Measurements from ENCODE around the gene FAM8A1. TPM values are rescaled to one million over a fixed set of nuclear protein-coding genes. Genes with fewer than 3 reads are reported as not detected.

The FAM8A1 gene
- total and polyA plus RNA-seq, 2 of the 13 experiments (the other 11 are each of a cell fraction or from before 2014, with no cell fraction given): 30.5 to 34.3 TPM

GRCh38 chr6:17556014-17556413 is 44.1 kb upstream of the FAM8A1 start:
- ChIA-PET CTCF (ENCODE audit: low intra/inter-chr PET ratio, low total read pairs) (no interaction called here), POLR2A (no interaction called here)
- Histone ChIP-seq H2AFZ (ENCODE audit: low read length) (no peak overlapping the region), H3K27me3 (ENCODE audit: control insufficient read depth in 1 of 2, insufficient read depth in 2 of 2, low read length in 2 of 2) (no peaks in the 10 kb centered on the region), H3K36me3 (replicated peaks in 1 of 2; ENCODE audit: control insufficient read depth in 1 of 2, insufficient read depth in 2 of 2, low read length in 2 of 2) (peaks cover 0 to 2% of the 10 kb centered on the region in 2 experiments; a peak in 2 of 5 replicates), H3K4me3 (replicated peaks in 1 of 3; ENCODE audit: insufficient read depth in 1 of 3, low read depth in 2 of 3, low read length in 3 of 3) (no peak overlapping the region), H3K9ac (ENCODE audit: insufficient read depth, low read depth, low read length) (no peak overlapping the region), H3K4me2 (ENCODE audit: low read depth, low read length) (no peak overlapping the region), H4K20me1 (ENCODE audit: insufficient read depth, low read length) (no peaks in the 10 kb centered on the region), H3K79me2 (ENCODE audit: insufficient read depth, low read length) (no peaks in the 10 kb centered on the region), H3K27ac (ENCODE audit: extremely low read length, insufficient read depth, low read length) (no peak overlapping the region), H3K9me3 (ENCODE audit: low read length) (no peaks in the 10 kb centered on the region), H3K4me1 (ENCODE audit: insufficient read depth, low read length) (no peaks in the 10 kb centered on the region)
- 84% methylated on average over 4 of the region's 4 CpGs for WGBS (ENCODE audit: low lambda C conversion rate)
- no peak for ATAC-seq
- TF ChIP-seq BRF2 (CRISPR knock-in tag; IDR thresholded peaks at IDR 0.05) (no peak), MNT (IDR thresholded peaks at IDR 0.05) (peak; percentile 73)
- in situ Hi-C loops (cut with HindIII; ENCODE audit: extremely low pct_ligation_motif_present, low pct_unique_long_range_greater_than_20kb) (no loop called here), intact Hi-C loops (cut with micrococcal nuclease; ENCODE audit: unreplicated experiment) (no loop called here)
- FAIRE-seq: no peak
- DNase-seq (ENCODE audit: low spot score): no peak
- no TSS peak for BruUV-seq (replicated peaks)

- in situ Hi-C loops (cut with HindIII; ENCODE audit: extremely low pct_ligation_motif_present, low pct_unique_long_range_greater_than_20kb) (no loop called here), intact Hi-C loops (cut with micrococcal nuclease; ENCODE audit: unreplicated experiment) (no loop called here)
- POLR2A ChIA-PET: no interaction called here
- no peak for FAIRE-seq
- Histone ChIP-seq H3K4me1 (ENCODE audit: insufficient read depth, low read length) (no peaks in the 10 kb centered on the region), H3K4me3 (replicated peaks in 1 of 3; ENCODE audit: insufficient read depth in 1 of 3, low read depth in 2 of 3, low read length in 3 of 3) (no peak overlapping the region), H3K36me3 (replicated peaks in 1 of 2; ENCODE audit: control insufficient read depth in 1 of 2, insufficient read depth in 2 of 2, low read length in 2 of 2) (no peaks in the 10 kb centered on the region), H4K20me1 (ENCODE audit: insufficient read depth, low read length) (no peaks in the 10 kb centered on the region), H3K9ac (ENCODE audit: insufficient read depth, low read depth, low read length) (no peak overlapping the region), H3K9me3 (ENCODE audit: low read length) (peaks cover 37% of the 10 kb centered on the region), H3K79me2 (ENCODE audit: insufficient read depth, low read length) (no peaks in the 10 kb centered on the region), H3K27ac (ENCODE audit: extremely low read length, insufficient read depth, low read length) (no peak overlapping the region), H3K27me3 (ENCODE audit: control insufficient read depth in 1 of 2, insufficient read depth in 2 of 2, low read length in 2 of 2) (no peaks in the 10 kb centered on the region), H2AFZ (ENCODE audit: low read length) (no peak overlapping the region), H3K4me2 (ENCODE audit: low read depth, low read length) (no peak overlapping the region)
- WGBS (ENCODE audit: low lambda C conversion rate): 11% methylated on average over 3 of the region's 3 CpGs
- ATAC-seq: no peak
- CTCF ChIA-PET (ENCODE audit: low intra/inter-chr PET ratio, low total read pairs): no interaction called here
- no peak for DNase-seq (ENCODE audit: low spot score)
- no TSS peak for BruUV-seq (replicated peaks)
- TF ChIP-seq YY1 (IDR thresholded peaks at IDR 0.05; ENCODE audit: insufficient read depth, insufficient replicate concordance, low read depth, low read length) (no peak), ZNF703 (CRISPR knock-in tag; IDR thresholded peaks at IDR 0.05; ENCODE audit: borderline replicate concordance) (no peak), ZFP82 (CRISPR knock-in tag; IDR thresholded peaks at IDR 0.05; ENCODE audit: borderline replicate concordance) (no peak), DZIP1 (CRISPR knock-in tag; IDR thresholded peaks at IDR 0.05) (no peak), SOX6 (IDR thresholded peaks at IDR 0.05) (no peak), SOX6 (CRISPR knock-in tag; IDR thresholded peaks at IDR 0.05) (no peak), IRF9 (CRISPR knock-in tag; IDR thresholded peaks at IDR 0.05; ENCODE audit: borderline replicate concordance) (no peak), STAT5B (CRISPR knock-in tag; IDR thresholded peaks at IDR 0.05) (no peak), ZNF780A (CRISPR knock-in tag; IDR thresholded peaks at IDR 0.05) (no peak), NFKB2 (CRISPR knock-in tag; IDR thresholded peaks at IDR 0.05; ENCODE audit: borderline replicate concordance) (no peak), RXRA (CRISPR knock-in tag; IDR thresholded peaks at IDR 0.05) (no peak)
Measured at GRCh38 chr6:17562636-17563035, 37.5 kb upstream of the FAM8A1 start.
